Activated CD8-positive, alpha-beta T cell treated with anti-CD3 and anti-CD28 coated beads, Interleukin-2, amount 10 ng/mL, durations not matched to agents 7 days and 5 days (primary cell): ENCODE results near the gene ZSWIM6. TPM values are rescaled to one million over a fixed set of nuclear protein-coding genes. Genes with fewer than 3 reads are reported as not detected.

ENCODE experiments used
- ATAC-seq: fragments of 150-1000 bp; cut with Tn5 transposase; one replicate; pipeline ENCODE4 v1.10.0; 2021; ENCODE audit warnings: moderate library complexity
- CTCF ChIA-PET: fragments of 350-600 bp; sonication (Branson Sonifier 250); formaldehyde crosslinking; loops from one replicate; lab custom pipeline; 2021; ENCODE audit warnings: antibody characterized with exemption; lab: Charles Lee
- POLR2A ChIA-PET: fragments of 350-600 bp; sonication (Branson Sonifier 250); formaldehyde crosslinking; loops from one replicate; lab custom pipeline; 2021; ENCODE audit warnings: antibody characterized with exemption; lab: Charles Lee
- DNase-seq: peaks from one replicate; pipeline ENCODE4 v3.0.0-alpha.2; 2020
- H3K27ac Mint-ChIP-seq: one replicate; pipeline ENCODE4 v1.8.0; 2021; ENCODE audit warnings: mild to moderate bottlenecking, mixed read lengths
- H3K27me3 Mint-ChIP-seq: one replicate; pipeline ENCODE4 v1.8.0; 2021; ENCODE audit warnings: low read depth, mixed read lengths
- H3K36me3 Mint-ChIP-seq: one replicate; pipeline ENCODE4 v1.8.0; 2021; ENCODE audit warnings: low read depth, mixed read lengths
- H3K4me1 Mint-ChIP-seq: one replicate; pipeline ENCODE4 v1.8.0; 2021; ENCODE audit warnings: low read depth, mixed read lengths
- H3K4me3 Mint-ChIP-seq: one replicate; pipeline ENCODE4 v1.8.0; 2021; ENCODE audit warnings: mild to moderate bottlenecking, mixed read lengths
- H3K9me3 Mint-ChIP-seq: one replicate; pipeline ENCODE4 v1.8.0; 2022; ENCODE audit warnings: mixed read lengths; ENCODE audit not compliant: insufficient read depth
- total RNA-seq, 2 experiments: library from RNA; stranded (reverse); gene quantifications; one replicate each; pipeline ENCODE4 v1.2.3, GENCODE V29; 2021

Gene ZSWIM6
- total RNA-seq, 2 experiments from 2014 or later: 2.5 to 2.6 TPM

DNA sequence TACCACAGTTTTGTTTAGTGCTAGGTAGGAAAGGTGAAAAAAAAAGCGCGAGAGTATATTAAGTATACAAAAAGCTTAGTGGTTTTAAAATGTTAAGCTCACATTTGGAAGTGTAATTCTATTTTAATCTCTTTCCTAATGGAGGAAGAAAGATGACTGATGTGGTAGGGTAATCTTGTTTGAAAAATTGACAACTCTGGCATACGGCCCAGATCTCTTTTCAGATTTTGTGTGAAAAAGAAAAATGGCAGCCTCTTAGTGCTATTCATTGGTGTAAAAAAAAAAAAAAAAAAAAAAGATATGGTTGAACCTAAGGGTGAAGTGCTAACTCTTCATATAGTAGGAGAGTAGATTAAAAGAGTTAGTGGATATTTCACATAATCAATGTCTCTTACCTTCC lies 108.0 kb downstream of the ZSWIM6 start:
- H3K4me1 Mint-ChIP-seq: no peaks in the 10 kb centered on the region
- peaks cover 8% of the 10 kb centered on the region for H3K36me3 Mint-ChIP-seq
- ChIA-PET POLR2A (no interaction called here), CTCF (no interaction called here)
- no peaks in the 10 kb centered on the region for H3K27me3 Mint-ChIP-seq
- peaks cover 32% of the 10 kb centered on the region for H3K9me3 Mint-ChIP-seq
- H3K4me3 Mint-ChIP-seq: no peak overlapping the region
- DNase-seq (no peak), ATAC-seq (no peak)
- H3K27ac Mint-ChIP-seq: no peak overlapping the region

DNA sequence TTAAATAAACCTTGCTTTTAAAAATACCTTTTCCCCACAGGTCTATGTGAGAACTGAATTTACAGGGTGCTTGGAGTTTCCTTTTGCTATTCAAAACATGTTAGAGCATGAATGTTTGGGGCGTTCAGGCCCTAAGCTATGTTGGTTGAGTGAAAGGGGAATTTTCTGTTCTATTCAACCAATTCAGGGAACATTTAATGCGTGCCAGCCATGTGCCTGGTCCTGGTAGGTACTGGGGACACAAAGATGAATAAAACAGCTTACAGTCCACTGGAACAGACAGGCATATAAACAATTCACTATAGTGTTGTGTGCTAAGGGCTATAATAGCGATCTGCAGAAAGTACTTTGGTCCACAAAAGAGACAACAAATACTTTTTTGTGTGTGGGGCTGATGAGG lies 108.5 kb downstream of the ZSWIM6 start:
- H3K9me3 Mint-ChIP-seq: peaks cover 32% of the 10 kb centered on the region
- CTCF ChIA-PET: no interaction called here

DNA sequence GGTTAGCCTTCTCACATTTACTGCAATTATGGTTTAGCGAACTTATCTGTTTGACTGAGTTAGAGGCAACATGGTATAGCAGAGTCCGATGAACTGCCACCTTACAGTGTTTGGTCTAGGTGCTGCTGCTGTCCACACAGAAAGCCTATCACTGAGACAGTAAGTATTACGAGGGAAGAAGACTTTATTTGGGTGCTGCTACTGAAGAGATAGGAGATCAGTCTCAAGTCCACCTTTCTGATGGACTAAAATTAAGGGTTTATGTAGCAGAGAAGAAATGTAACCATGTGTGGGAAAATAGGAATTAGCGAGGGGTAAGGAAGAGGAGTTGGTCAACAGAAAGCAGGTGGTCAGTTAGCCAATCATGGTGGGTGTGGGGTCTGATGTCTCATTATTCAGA lies 109.7 kb downstream of the ZSWIM6 start:
- ATAC-seq (no peak), DNase-seq (no peak)
- H3K27ac Mint-ChIP-seq: no peak overlapping the region
- POLR2A ChIA-PET: no interaction called here
- H3K4me3 Mint-ChIP-seq: no peak overlapping the region
- peaks cover 2% of the 10 kb centered on the region for H3K4me1 Mint-ChIP-seq
- peaks cover 8% of the 10 kb centered on the region for H3K36me3 Mint-ChIP-seq
- CTCF ChIA-PET: no interaction called here
- H3K9me3 Mint-ChIP-seq: peaks cover 35% of the 10 kb centered on the region
- no peaks in the 10 kb centered on the region for H3K27me3 Mint-ChIP-seq

More for the DNA sequence above, 108.5 kb downstream of the ZSWIM6 start:
- Mint-ChIP-seq H3K4me1 (peaks cover 2% of the 10 kb centered on the region), H3K27ac (no peak overlapping the region), H3K27me3 (no peaks in the 10 kb centered on the region), H3K36me3 (peaks cover 8% of the 10 kb centered on the region), H3K4me3 (no peak overlapping the region)
- POLR2A ChIA-PET: no interaction called here
- ATAC-seq (no peak), DNase-seq (no peak)

DNA sequence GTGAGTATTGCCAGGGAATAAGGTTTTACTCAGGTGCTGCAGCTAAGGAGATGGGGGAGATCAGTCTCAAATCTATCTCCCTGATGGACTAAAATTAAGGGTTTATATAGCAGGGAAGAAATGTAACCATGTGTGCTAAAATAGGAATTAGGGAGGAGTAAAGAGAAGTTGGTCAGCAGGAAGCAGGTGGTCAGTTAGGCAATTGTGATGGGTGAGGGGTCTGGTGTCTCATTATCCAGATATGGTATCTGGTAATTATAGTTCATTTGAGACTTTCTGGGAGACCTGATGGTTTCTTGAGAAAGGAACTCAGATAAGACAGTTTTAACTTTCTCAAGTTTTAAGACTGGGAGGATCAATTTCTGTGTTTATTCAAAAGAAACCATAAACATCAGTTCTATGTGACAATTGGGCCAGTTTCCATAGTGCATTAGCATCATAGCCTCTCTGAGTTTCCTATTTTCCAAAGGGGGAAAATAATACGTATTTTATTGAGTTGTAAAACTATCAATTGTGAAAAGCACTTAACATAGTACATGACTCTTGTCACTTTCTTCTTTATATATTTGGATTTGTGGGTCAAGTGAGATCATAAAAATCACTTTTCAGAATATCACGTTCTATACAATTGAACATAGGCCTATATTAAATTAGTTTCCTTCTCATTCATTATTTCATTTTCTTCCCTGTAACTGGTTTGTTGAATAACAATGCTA lies 115.9 kb downstream of the ZSWIM6 start:
- DNase-seq (no peak), ATAC-seq (no peak)
- peaks cover 23% of the 10 kb centered on the region for H3K9me3 Mint-ChIP-seq
- H3K4me3 Mint-ChIP-seq: no peak overlapping the region
- H3K27ac Mint-ChIP-seq: no peak overlapping the region
- H3K27me3 Mint-ChIP-seq: no peaks in the 10 kb centered on the region
- ChIA-PET CTCF (no interaction called here), POLR2A (no interaction called here)
- no peaks in the 10 kb centered on the region for H3K36me3 Mint-ChIP-seq
- H3K4me1 Mint-ChIP-seq: peaks cover 2% of the 10 kb centered on the region

DNA sequence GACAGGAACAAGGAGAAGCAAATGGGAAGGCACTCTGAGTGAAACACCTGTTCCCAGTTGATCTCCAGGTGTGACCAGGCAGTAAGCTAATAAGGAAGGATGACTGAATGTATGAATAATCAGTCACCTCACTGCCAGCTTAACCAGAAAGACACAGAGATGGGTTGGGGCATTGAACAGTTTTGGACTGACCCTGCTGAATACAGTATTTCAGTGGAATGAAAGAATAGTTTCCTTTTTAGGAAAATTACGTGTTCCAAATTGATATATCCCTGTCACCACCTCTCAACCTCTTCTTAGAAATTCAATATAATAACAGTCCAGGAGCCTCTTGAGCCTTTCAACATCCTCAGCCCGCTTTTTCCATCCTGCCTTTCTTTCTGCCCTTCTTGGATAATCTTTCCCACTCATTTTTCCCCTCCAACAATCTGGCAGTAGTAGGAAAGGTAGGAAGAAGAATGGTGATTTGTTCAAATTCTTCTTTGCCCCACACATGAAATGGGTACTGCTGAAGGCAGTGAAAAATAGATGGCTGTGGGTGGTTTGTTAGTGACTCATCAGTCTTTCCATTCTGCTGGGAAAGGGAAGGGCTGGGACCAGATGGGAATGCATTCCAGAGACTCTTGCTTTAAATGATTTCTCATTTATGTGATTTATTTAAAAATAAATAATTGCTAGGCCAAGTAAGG lies 117.9 kb downstream of the ZSWIM6 start:
- Mint-ChIP-seq H3K27ac (no peak overlapping the region), H3K4me3 (no peak overlapping the region), H3K27me3 (no peaks in the 10 kb centered on the region), H3K36me3 (no peaks in the 10 kb centered on the region), H3K9me3 (peaks cover 16% of the 10 kb centered on the region), H3K4me1 (peaks cover 2% of the 10 kb centered on the region)
- DNase-seq: no peak
- POLR2A ChIA-PET: no interaction called here
- no peak for ATAC-seq
- CTCF ChIA-PET: no interaction called here

DNA sequence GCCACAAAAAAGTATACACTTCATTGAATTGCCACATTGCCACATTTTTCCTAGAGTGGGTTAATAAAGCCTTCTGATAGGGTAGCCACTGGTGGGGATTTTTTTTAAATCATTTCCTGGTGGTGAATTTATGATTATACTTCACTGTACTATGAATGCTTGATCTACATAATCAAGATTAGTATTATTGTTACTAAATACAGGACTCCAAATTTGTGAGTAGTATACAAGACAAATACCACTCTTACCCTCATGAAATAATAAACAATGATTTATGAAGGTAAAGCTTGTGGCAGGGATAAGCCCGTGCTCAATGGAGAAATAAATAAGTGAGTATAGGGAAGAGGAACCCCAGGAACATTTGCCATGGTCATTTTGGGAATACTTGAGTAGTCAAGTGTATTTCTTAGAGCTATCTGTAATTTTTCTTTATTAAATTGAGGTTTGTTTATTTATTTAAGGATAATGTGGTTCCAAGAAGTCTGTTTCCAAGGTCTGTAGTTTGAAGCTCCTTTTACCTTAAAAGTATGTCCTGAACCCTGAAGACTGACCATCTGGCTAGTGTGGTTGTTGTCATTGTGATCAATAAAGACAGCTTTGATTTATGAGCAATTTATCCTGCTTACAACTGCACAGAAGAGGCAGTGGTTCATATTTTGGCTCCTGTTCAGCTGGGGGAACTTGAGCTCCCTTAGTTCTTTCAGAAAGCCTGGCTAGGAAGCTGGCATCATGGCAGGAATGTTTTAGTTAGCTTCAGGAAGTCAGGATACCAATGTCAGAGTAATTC lies 118.6 kb downstream of the ZSWIM6 start:
- DNase-seq (no peak), ATAC-seq (no peak)
- Mint-ChIP-seq H3K4me3 (no peak overlapping the region), H3K4me1 (no peaks in the 10 kb centered on the region), H3K27me3 (no peaks in the 10 kb centered on the region), H3K27ac (no peak overlapping the region), H3K36me3 (no peaks in the 10 kb centered on the region), H3K9me3 (peaks cover 16% of the 10 kb centered on the region)
- CTCF ChIA-PET: interaction anchor here (0.7 kb wide), 1 partner anchor 23 kb away, joined by 3 read pairs; no protein-coding TSS in a partner anchor
- POLR2A ChIA-PET: no interaction called here

DNA sequence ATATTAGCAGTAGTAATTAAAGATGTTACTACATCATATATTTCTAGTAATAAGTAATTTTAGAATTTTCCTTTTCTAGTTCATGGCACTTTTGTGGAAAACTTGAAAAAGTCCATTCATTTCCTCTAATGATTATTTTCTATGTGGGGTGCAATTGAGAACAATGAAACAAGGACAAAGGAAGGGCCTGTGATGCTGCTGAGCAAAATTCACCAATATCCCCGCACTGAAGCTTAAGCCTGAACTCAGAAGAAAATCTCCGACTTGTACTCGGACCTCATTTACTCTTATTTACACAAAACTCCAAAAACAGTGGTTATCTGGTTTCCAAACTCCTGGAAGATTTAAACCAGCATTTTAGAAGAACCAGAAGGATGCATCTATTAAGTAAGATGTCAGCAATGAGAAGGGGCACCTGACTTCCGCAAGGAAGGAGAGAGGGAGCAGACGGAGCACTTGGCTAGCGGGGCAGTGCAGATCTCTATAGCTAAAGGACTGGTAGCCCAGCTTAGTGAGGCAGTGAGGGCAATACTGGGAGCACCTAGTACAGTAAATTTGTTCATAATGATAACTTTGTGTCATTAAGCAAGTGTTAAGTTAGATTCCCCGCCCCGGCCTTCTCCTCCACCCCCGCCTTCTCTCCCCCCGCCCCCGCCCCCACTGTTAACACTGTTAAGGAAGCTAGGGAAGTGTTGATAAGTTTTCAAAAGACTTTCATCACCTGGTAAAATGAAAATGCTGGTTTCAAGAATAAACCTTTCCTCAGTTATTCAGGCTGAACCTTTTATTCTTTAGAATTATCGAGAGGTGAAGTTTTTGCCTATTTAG lies 123.3 kb downstream of the ZSWIM6 start:
- no peak for DNase-seq
- Mint-ChIP-seq H3K27me3 (no peaks in the 10 kb centered on the region), H3K9me3 (no peaks in the 10 kb centered on the region), H3K36me3 (no peaks in the 10 kb centered on the region), H3K4me1 (no peaks in the 10 kb centered on the region), H3K4me3 (no peak overlapping the region), H3K27ac (no peak overlapping the region)
- ChIA-PET CTCF (no interaction called here), POLR2A (no interaction called here)
- ATAC-seq: no peak

DNA sequence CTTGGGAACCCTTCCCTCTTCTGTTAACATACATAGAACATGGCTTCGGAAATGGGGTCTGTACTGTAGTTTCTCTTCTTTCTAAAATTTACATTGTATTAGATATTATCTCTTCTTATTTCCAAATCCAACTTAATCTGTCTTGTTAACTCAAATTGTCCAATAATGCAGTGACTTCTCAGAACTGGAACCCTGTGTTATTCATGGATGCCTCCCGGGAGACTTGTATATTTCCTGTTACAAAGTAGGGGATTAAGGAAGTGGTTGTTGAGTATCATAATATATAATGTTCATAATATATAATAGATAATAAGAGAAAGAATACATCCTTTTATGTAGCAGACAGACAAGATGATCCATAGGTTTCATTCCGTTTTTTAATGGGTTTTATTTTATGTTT lies 128.4 kb downstream of the ZSWIM6 start:
- Mint-ChIP-seq H3K27me3 (no peaks in the 10 kb centered on the region), H3K36me3 (no peaks in the 10 kb centered on the region)

DNA sequence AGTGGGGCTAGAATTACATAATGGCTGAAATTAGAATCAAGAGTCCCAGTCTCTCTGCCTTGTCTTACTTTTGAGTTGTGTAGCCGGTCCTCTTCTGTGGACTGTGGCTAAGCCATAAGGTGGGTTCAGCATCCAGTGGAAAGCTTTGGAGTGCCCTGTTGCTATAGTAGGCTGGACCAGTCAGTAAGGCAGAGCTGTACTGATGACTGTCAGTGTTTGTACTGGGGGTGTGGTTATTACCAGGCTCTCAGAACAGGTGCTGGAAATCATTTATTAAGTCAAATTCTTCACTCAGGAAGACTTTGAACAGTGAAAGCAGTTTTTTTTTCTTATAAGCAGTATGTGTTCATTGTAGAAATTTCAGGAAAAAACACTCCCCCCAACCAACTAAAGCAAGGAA lies 129.4 kb downstream of the ZSWIM6 start:
- Mint-ChIP-seq H3K9me3 (no peaks in the 10 kb centered on the region), H3K4me1 (no peaks in the 10 kb centered on the region), H3K27me3 (no peaks in the 10 kb centered on the region), H3K4me3 (no peak overlapping the region), H3K27ac (no peak overlapping the region), H3K36me3 (no peaks in the 10 kb centered on the region)
- no peak for DNase-seq
- POLR2A ChIA-PET: no interaction called here
- no peak for ATAC-seq
- CTCF ChIA-PET: no interaction called here

More for the DNA sequence above, 128.4 kb downstream of the ZSWIM6 start:
- CTCF ChIA-PET: no interaction called here
- ATAC-seq (no peak), DNase-seq (no peak)
- POLR2A ChIA-PET: no interaction called here
- H3K27ac Mint-ChIP-seq: no peak overlapping the region
- H3K4me3 Mint-ChIP-seq: no peak overlapping the region
- H3K9me3 Mint-ChIP-seq: no peaks in the 10 kb centered on the region
- no peaks in the 10 kb centered on the region for H3K4me1 Mint-ChIP-seq

DNA sequence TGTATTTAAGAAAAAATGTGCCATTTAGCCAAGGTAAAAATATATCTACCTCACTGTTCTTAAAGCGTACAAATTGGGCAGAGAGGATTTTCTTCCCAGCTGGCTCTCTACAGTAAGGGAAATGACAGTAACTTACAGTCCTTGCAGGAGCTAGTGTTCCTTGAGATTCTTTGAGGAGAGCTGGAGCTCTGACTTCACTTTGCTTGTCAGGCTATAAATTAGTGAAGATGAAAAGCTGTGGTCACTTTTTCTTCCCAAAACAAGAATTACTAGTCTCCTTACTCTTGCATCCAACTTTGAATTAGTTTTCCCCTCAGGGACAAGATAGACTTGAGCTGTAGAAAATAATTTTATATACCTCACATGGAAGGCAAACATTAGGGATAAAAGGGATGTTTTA lies 129.9 kb downstream of the ZSWIM6 start:
- H3K9me3 Mint-ChIP-seq: no peaks in the 10 kb centered on the region
- ChIA-PET CTCF (no interaction called here), POLR2A (interaction anchor here (1.0 kb wide), 1 partner anchor 639 kb away, joined by 3 read pairs; no protein-coding TSS in a partner anchor)
- H3K27ac Mint-ChIP-seq: no peak overlapping the region
- no peaks in the 10 kb centered on the region for H3K27me3 Mint-ChIP-seq
- H3K4me1 Mint-ChIP-seq: no peaks in the 10 kb centered on the region
- ATAC-seq: no peak
- H3K4me3 Mint-ChIP-seq: no peak overlapping the region
- no peaks in the 10 kb centered on the region for H3K36me3 Mint-ChIP-seq
- no peak for DNase-seq

DNA sequence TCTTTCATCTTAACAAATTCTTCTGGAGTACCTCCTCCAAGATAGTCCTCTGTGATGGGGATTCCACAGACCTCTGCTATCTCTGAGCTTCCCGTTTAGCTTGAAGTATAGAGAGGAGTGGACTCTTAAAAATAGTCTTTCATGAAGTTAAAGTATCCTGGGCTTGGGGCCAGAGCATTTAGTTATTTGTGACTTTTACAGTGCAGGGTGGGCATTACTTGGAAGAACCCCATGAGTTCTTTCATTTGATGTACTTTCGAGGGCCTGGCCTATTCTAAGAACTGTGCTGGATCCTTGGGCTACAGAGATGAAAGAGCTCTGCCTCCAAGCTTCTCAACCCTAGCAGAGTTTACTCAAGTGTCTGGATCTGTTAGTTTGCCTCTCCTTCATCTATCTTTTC lies 131.5 kb downstream of the ZSWIM6 start:
- no peaks in the 10 kb centered on the region for H3K27me3 Mint-ChIP-seq
- no peak for DNase-seq
- CTCF ChIA-PET: no interaction called here
- no peaks in the 10 kb centered on the region for H3K4me1 Mint-ChIP-seq
- H3K9me3 Mint-ChIP-seq: no peaks in the 10 kb centered on the region
- no peak for ATAC-seq
- POLR2A ChIA-PET: no interaction called here
- no peak overlapping the region for H3K27ac Mint-ChIP-seq
- no peaks in the 10 kb centered on the region for H3K36me3 Mint-ChIP-seq
- H3K4me3 Mint-ChIP-seq: no peak overlapping the region
